K562 (cell line): ENCODE data around the gene ZSCAN25. TPM values are rescaled to one million over a fixed set of nuclear protein-coding genes. Genes with fewer than 3 reads are reported as not detected.

Experiments
- ETV5 ChIP-seq: sonication (generic); formaldehyde crosslinking; IDR thresholded peaks from 2 replicates; pipeline ENCODE4 v1.4.0; 2020; ENCODE audit warnings: low read depth, mild to moderate bottlenecking, missing genetic modification reagents
- FOS ChIP-seq: IDR thresholded peaks from 3 replicates; pipeline ENCODE4 v1.6.1; 2011; ENCODE audit not compliant: insufficient read length; ENCODE audit errors: extremely low read depth
- FOXK2 ChIP-seq, 2 experiments: fragments of 450-650 bp; IDR thresholded peaks in 1 of 2; conservative IDR thresholded peaks in 1 of 2; 2 replicates each; pipeline ENCODE4 v1.6.1; 2016; ENCODE audit warnings: low read depth in 2 of 2, mild to moderate bottlenecking in 1 of 2
- FOXM1 ChIP-seq, 2 experiments: fragments of 450-650 bp in 1 of 2; sonication (generic) in 1 of 2; formaldehyde crosslinking in 1 of 2; IDR thresholded peaks; 2 replicates each; pipeline versions ENCODE4 v1.6.1 to v1.9.0; 2017 to 2022; ENCODE audit warnings: low read depth in 2 of 2, mild to moderate bottlenecking in 2 of 2, missing genetic modification reagents in 1 of 2, moderate library complexity in 1 of 2
- GABPB1 ChIP-seq: sonication (generic); formaldehyde crosslinking; IDR thresholded peaks from 2 replicates; pipeline ENCODE4 v1.8.0; 2022; ENCODE audit warnings: mild to moderate bottlenecking, missing genetic modification reagents
- HDAC6 ChIP-seq: IDR thresholded peaks from 2 replicates; pipeline ENCODE4 v1.6.1; 2012; ENCODE audit warnings: low read depth, mild to moderate bottlenecking, control low read depth, inconsistent platforms, low read length, moderate library complexity
- HLTF ChIP-seq: fragments of 450-650 bp; IDR thresholded peaks from 2 replicates; pipeline ENCODE4 v1.6.1; 2016
- LARP7 ChIP-seq: fragments of 450-650 bp; IDR thresholded peaks from 2 replicates; pipeline ENCODE4 v1.6.1; 2016
- MCM2 ChIP-seq: fragments of 450-650 bp; IDR thresholded peaks from 2 replicates; pipeline ENCODE4 v1.6.1; 2017; ENCODE audit warnings: low read depth, mild to moderate bottlenecking
- NCOA1 ChIP-seq: fragments of 450-650 bp; IDR thresholded peaks from 2 replicates; pipeline ENCODE4 v1.6.1; 2016; ENCODE audit warnings: low read depth
- POLR3A ChIP-seq: IDR thresholded peaks from 2 replicates; pipeline ENCODE4 v1.6.1; 2011; ENCODE audit warnings: borderline replicate concordance, mild to moderate bottlenecking, moderate library complexity; ENCODE audit not compliant: insufficient read length, insufficient read depth; ENCODE audit errors: extremely low read depth
- RBM34 ChIP-seq: fragments of 200-400 bp; formaldehyde crosslinking; IDR thresholded peaks from 2 replicates; pipeline ENCODE4 v1.6.1; 2018; ENCODE audit warnings: low read length, borderline replicate concordance; ENCODE audit not compliant: insufficient read depth
- SMARCA4 ChIP-seq: fragments of 450-650 bp; IDR thresholded peaks from 2 replicates; pipeline ENCODE4 v1.6.1; 2016
- ZBTB8A ChIP-seq: fragments of 450-650 bp; IDR thresholded peaks from 2 replicates; pipeline ENCODE4 v1.6.1; 2018; ENCODE audit warnings: mild to moderate bottlenecking, moderate library complexity; ENCODE audit not compliant: partially characterized antibody
- ZSCAN29 ChIP-seq: fragments of 450-650 bp; IDR thresholded peaks from 2 replicates; pipeline ENCODE4 v1.6.1; 2017
- polyA plus RNA-seq, 8 experiments: library from polyadenylated mRNA; depleted of rRNA in 4 of 8; stranded (reverse) in 5 of 8; unstranded in 3 of 8; fragments of >200 nt; fragmentation: Nextera tagmentation in 2 of 8; fragmentation: Illumina TruSeq in 1 of 8; extraction: Ambion mirVana in 2 of 8; extraction: Trizol in 1 of 8; gene quantifications; 2 replicates each; pipeline versions ENCODE4 v1.2.1 to v1.2.3, GENCODE V29; 2011 to 2014; ENCODE audit warnings: inconsistent platforms in 1 of 8, missing spikeins in 1 of 8
- total RNA-seq, 7 experiments: library from RNA; depleted of rRNA in 6 of 7; stranded (reverse); fragments of >200 nt in 6 of 7; fragmentation: Illumina TruSeq in 2 of 7; extraction: Trizol in 2 of 7; gene quantifications; 2 replicates each; pipeline versions ENCODE4 v1.2.1 to v1.2.3, GENCODE V29; 2011 to 2021; ENCODE audit warnings: low replicate concordance in 1 of 7
- TF ChIP-seq, protein P1 (sequence below): fragments of 450-650 bp; formaldehyde crosslinking; IDR thresholded peaks from 2 replicates; pipeline ENCODE4 v1.4.0; 2020; ENCODE audit warnings: mild to moderate bottlenecking, moderate library complexity
- TF ChIP-seq, protein P2 (sequence below): fragments of 450-650 bp; formaldehyde crosslinking; conservative IDR thresholded peaks from 2 replicates; pipeline ENCODE4 v1.4.0; 2022; ENCODE audit warnings: mild to moderate bottlenecking, missing genetic modification characterization
- TF ChIP-seq, protein P3 (sequence below): fragments of 450-650 bp; IDR thresholded peaks from 2 replicates; pipeline ENCODE4 v1.6.1; 2016; ENCODE audit warnings: mild to moderate bottlenecking
- TF ChIP-seq, protein P4 (sequence below): sonication (generic); formaldehyde crosslinking; IDR thresholded peaks from 2 replicates; pipeline ENCODE4 v1.8.0; 2022; ENCODE audit warnings: missing genetic modification reagents, mild to moderate bottlenecking, moderate library complexity, borderline replicate concordance
- TF ChIP-seq, protein P5 (sequence below): fragments of 450-650 bp; IDR thresholded peaks from 2 replicates; pipeline ENCODE4 v1.6.1; 2014; ENCODE audit warnings: low read depth, mild to moderate bottlenecking, moderate library complexity, borderline replicate concordance

Gene ZSCAN25
- total and polyA plus RNA-seq, 9 of the 15 experiments (the other 6 are each of a cell fraction or from before 2014, with no cell fraction given) = 0.94 to 18.4 (median 12.8) TPM

DNA sequence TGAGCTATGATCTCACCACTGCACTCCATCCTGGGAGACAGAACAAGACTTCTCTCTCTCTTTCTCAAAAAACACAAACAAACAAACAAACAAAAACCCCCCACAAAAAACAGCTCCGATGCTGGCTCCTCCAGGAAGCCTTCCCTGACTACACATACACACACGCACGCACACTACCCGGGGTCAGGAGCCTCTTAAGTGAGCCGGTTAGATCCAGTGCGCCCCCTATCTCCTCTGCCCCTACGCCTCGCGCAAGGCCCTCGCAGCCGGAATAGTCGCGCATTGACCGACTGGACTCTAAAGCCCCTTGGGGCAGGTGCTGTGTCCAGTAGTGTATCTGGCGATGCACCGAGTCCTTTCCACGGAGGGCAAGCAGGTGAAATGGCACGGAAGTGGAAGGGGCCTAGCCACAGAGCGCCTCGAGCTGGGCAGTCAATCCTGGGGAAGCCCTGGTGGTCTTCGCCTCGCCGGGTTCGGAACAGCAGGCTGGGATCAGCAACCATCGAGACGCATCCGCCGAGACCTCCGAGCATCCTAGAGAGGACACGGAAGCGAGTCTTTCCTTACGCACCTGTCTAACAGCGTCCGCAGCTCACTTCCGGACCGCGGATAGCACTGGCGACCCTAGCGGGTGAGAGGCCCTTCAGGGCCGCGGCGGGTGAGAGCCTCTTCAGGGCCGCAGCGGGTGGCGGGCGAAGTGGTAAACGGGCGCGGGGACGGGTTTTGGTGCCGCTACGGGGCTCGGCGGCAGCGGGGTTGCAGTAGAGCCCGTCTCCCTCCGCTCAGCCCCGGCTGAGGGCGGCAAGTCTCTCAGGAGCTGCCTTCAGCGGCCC, at the start of gene ZSCAN25 (continued):
- TF ChIP-seq, protein P1, sequence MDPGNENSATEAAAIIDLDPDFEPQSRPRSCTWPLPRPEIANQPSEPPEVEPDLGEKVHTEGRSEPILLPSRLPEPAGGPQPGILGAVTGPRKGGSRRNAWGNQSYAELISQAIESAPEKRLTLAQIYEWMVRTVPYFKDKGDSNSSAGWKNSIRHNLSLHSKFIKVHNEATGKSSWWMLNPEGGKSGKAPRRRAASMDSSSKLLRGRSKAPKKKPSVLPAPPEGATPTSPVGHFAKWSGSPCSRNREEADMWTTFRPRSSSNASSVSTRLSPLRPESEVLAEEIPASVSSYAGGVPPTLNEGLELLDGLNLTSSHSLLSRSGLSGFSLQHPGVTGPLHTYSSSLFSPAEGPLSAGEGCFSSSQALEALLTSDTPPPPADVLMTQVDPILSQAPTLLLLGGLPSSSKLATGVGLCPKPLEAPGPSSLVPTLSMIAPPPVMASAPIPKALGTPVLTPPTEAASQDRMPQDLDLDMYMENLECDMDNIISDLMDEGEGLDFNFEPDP (CRISPR knock-in tag) = no peak
- TF ChIP-seq, protein P2, sequence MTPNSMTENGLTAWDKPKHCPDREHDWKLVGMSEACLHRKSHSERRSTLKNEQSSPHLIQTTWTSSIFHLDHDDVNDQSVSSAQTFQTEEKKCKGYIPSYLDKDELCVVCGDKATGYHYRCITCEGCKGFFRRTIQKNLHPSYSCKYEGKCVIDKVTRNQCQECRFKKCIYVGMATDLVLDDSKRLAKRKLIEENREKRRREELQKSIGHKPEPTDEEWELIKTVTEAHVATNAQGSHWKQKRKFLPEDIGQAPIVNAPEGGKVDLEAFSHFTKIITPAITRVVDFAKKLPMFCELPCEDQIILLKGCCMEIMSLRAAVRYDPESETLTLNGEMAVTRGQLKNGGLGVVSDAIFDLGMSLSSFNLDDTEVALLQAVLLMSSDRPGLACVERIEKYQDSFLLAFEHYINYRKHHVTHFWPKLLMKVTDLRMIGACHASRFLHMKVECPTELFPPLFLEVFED = no peak
- TF ChIP-seq HDAC6 (no peak), SMARCA4 (peak; percentile 53; the same call in 1 of the 2 replicates), FOXM1 (IDR thresholded peaks at IDR 0.05; ENCODE audit: low read depth) (peak; percentile 71), FOXM1 (CRISPR knock-in tag; IDR thresholded peaks at IDR 0.05; ENCODE audit: low read depth) (peak; percentile 68; the same call in 1 of the 2 replicates), FOS (no peak), HLTF (peak; percentile 66), MCM2 (no peak), ETV5 (CRISPR knock-in tag) (peak; percentile 100), FOXK2 (conservative IDR thresholded peaks at IDR 0.05 in 1 of 2, IDR thresholded peaks at IDR 0.05 in 1 of 2; ENCODE audit: low read depth in 2 of 2) (peak; percentile 34 to 49; a peak in 2 of 4 replicates), ZSCAN29 (peak; percentile 55; the same call in 1 of the 2 replicates), RBM34 (no peak), POLR3A (no peak), ZBTB8A (no peak), NCOA1 (peak; percentile 87), GABPB1 (peak; percentile 98), LARP7 (0 out of 2 replicates have a peak, but pooled peaks have one; percentile 55)
- TF ChIP-seq, protein P3, sequence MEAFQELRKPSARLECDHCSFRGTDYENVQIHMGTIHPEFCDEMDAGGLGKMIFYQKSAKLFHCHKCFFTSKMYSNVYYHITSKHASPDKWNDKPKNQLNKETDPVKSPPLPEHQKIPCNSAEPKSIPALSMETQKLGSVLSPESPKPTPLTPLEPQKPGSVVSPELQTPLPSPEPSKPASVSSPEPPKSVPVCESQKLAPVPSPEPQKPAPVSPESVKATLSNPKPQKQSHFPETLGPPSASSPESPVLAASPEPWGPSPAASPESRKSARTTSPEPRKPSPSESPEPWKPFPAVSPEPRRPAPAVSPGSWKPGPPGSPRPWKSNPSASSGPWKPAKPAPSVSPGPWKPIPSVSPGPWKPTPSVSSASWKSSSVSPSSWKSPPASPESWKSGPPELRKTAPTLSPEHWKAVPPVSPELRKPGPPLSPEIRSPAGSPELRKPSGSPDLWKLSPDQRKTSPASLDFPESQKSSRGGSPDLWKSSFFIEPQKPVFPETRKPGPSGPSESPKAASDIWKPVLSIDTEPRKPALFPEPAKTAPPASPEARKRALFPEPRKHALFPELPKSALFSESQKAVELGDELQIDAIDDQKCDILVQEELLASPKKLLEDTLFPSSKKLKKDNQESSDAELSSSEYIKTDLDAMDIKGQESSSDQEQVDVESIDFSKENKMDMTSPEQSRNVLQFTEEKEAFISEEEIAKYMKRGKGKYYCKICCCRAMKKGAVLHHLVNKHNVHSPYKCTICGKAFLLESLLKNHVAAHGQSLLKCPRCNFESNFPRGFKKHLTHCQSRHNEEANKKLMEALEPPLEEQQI = peak; percentile 49
- TF ChIP-seq, protein P4, sequence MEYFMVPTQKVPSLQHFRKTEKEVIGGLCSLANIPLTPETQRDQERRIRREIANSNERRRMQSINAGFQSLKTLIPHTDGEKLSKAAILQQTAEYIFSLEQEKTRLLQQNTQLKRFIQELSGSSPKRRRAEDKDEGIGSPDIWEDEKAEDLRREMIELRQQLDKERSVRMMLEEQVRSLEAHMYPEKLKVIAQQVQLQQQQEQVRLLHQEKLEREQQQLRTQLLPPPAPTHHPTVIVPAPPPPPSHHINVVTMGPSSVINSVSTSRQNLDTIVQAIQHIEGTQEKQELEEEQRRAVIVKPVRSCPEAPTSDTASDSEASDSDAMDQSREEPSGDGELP (CRISPR knock-in tag) = peak; percentile 95
- TF ChIP-seq, protein P5, sequence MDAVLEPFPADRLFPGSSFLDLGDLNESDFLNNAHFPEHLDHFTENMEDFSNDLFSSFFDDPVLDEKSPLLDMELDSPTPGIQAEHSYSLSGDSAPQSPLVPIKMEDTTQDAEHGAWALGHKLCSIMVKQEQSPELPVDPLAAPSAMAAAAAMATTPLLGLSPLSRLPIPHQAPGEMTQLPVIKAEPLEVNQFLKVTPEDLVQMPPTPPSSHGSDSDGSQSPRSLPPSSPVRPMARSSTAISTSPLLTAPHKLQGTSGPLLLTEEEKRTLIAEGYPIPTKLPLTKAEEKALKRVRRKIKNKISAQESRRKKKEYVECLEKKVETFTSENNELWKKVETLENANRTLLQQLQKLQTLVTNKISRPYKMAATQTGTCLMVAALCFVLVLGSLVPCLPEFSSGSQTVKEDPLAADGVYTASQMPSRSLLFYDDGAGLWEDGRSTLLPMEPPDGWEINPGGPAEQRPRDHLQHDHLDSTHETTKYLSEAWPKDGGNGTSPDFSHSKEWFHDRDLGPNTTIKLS = peak; percentile 95
